ENCODE data around the gene ATG5.

GRCh38 chr6:106293116-106293515 lies 32.4 kb downstream of the ATG5 start:
- TF ChIP-seq, protein P1, sequence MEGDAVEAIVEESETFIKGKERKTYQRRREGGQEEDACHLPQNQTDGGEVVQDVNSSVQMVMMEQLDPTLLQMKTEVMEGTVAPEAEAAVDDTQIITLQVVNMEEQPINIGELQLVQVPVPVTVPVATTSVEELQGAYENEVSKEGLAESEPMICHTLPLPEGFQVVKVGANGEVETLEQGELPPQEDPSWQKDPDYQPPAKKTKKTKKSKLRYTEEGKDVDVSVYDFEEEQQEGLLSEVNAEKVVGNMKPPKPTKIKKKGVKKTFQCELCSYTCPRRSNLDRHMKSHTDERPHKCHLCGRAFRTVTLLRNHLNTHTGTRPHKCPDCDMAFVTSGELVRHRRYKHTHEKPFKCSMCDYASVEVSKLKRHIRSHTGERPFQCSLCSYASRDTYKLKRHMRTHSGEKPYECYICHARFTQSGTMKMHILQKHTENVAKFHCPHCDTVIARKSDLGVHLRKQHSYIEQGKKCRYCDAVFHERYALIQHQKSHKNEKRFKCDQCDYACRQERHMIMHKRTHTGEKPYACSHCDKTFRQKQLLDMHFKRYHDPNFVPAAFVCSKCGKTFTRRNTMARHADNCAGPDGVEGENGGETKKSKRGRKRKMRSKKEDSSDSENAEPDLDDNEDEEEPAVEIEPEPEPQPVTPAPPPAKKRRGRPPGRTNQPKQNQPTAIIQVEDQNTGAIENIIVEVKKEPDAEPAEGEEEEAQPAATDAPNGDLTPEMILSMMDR (IDR thresholded peaks at IDR 0.05), result no peak
- TF ChIP-seq POLR2A (IDR thresholded peaks at IDR 0.05), result no peak
